ENCODE results near the gene GABRE.
A peak's percentile ranks its signal among the peaks of the same experiment; 100 is the strongest.

The GABRE gene, protein sequence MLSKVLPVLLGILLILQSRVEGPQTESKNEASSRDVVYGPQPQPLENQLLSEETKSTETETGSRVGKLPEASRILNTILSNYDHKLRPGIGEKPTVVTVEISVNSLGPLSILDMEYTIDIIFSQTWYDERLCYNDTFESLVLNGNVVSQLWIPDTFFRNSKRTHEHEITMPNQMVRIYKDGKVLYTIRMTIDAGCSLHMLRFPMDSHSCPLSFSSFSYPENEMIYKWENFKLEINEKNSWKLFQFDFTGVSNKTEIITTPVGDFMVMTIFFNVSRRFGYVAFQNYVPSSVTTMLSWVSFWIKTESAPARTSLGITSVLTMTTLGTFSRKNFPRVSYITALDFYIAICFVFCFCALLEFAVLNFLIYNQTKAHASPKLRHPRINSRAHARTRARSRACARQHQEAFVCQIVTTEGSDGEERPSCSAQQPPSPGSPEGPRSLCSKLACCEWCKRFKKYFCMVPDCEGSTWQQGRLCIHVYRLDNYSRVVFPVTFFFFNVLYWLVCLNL

DNA sequence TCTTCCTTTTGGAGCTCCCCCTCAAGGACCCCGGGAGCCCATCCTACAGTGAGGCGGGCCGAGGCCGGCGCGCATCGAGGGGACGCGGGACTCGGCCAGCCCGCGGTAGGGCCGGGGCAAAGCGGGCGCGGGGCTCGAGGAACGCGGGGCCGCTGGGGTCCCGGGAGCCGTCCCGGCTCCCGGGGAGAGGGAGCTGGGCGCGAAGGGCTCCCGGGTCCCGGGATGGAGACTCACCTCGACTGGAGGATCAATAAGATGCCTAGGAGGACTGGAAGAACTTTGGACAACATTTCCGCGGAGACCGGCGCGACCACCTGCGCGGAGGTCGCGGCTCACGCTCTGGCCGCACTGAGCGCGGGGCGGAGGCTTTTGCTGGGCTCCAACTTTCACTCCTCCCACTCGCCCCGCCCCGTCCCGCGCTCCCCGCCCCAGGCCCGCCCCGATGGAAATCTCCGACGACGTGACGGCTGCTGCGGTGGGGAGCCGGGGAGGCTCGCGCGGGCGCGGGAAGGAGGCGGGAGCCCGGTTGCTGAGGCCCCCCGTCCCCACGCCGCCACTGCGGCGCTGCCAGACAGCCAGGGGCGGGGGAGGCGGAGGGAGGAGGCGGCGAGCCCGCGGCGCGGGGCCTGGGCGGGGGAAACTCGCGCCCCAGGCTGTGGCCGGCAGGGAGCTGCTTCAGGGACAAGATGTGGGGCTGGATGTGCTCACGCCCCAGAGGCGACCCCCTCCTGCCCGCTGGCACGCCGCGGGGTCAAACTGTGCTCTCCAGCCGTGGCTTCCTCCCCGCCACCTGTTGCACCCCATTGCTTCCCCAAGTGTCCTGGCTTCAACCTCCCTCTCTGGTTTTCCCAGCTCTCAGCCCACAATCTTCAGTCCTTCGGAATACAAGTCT is at the start of gene GABRE:
TSS of gene GABRE (minus strand) at position 341 of the 892 bp plus-strand sequence. CDS start at position 290, 51 bp downstream.
- DNase-seq, result peak; percentile 28

DNA sequence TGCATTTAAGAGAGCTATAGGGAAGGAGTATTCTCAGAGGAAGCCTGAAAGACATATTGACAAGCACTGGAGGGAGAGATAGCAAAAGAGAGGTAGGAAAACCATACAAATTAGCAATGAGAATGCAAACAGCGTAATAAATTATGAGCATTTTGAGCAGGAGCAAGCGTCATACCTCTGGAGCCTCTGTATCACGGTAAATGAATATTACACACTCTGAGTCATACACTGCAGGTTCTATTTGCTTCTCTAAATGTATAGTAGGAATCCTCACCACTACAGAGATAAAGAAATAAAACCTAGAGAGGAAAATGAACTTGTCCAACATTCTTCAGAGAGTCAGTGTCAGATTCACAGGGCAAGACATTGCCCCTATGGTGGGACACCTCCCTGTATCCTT is 46.4 kb upstream of the GABRE start:
- no peak for DNase-seq

- no peak for DNase-seq
Measured at GRCh38 chrX:151999813-152000212, 25.3 kb upstream of the GABRE start.

DNA sequence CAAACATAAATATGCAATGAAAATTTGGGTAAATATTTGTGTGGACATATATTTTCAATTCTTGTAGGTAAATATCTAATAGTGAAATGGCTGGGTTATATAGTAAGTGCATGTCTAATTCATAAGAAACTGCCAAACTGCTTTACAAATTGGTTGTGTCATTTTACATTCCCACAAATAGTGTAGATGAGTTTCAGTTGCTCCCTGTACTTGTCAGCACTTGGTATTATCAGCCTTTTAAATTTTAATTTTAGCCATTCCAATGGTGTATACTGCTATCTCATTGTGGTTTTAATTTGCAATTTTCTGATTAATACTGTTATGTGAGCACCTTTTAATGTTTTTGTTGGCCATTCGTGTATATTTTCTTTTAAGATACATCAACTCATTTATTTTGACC is 23.1 kb upstream of the GABRE start:
- no peak for DNase-seq

DNA sequence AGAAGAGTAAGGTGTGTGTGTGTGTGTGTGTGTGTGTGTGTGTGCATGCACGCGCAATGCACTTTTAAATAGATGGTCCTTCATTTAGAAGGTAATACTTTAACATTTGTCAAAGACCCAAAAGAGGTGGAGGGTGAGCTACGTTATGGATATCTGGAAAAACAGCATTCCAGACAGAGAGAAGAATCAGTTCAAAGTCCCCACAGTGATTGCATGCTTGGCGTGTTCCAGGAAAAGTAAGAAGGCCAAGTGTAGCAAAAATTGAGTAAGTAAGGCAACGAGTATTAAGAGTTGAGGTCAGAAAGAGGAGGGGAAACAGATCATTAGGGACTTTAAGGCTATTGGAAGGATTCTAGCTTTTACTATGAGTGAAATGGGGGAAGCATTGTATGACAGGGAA is 21.9 kb upstream of the GABRE start:
- no peak for DNase-seq

- DNase-seq, result no peak
Measured at GRCh38 chrX:151994476-151994875, 20.0 kb upstream of the GABRE start.

DNA sequence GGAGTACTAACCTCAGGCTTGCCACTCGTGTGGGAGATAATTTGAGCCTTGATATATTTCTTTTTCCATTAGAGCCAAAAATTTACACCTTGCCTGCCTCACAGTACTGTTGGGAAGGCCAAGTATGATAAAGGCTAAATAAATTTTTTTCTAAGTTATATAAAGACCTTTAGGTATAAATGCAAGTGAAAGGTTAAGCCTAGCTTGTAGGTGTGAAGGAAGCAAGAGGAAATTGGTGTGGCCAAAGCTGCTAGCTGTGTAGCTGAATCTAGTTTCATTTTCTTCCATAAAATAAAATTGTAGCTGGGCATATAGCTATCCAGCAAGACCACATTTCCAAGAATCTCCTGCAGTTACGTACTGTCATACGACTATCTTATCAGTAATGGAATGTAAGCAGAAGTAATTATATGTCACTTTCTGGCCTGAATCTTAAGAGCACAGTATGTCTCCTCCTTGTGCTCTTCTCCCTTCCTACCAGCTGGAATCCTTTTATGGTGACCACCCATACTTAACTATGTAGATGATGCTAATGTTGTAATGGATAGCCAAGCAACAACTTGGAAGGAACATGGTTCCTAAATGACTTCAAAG is 14.3 kb upstream of the GABRE start:
- DNase-seq, result no peak

DNA sequence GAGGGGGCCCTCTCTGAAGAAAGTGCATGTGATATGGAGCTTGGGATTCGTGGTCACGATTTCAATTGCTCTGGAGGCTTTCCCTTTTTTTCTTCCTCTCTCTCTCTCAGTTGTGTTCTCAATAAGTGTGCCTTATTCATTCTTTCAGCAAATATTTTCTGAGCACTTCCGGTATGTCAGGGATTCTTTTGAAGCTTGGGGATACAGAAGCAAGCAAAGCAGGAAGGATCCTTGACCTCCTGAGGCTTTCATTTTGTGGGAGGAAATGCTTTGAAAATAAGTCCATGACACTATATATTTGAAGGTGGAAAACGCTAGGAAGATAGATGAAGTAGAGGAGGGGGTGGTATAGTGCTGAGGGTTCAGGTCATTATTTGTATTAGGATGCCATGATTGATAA is 12.6 kb upstream of the GABRE start:
- no peak for DNase-seq

DNA sequence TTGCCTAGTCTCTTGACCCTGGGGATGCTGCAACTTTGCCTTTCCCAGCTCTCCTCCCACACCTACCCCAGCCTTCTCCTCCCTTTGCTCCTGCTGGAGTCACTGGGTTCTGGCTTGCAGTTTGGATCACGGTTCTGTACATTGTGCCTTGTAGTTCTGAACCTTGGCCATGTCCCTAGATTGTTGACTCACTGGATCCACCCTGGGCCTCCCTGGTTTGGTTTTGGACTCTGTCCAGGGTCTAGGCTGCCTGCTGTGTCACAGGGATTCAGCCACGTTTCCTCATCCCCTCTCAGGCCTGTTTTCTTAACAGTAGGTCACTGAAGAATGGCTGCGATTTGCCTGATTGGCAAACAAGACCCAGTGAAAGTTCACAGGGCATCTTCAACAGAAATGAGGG is 11.5 kb upstream of the GABRE start:
- DNase-seq, result no peak

GRCh38 chrX:151985531-151985930 is 11.1 kb upstream of the GABRE start:
- no peak for DNase-seq

DNA sequence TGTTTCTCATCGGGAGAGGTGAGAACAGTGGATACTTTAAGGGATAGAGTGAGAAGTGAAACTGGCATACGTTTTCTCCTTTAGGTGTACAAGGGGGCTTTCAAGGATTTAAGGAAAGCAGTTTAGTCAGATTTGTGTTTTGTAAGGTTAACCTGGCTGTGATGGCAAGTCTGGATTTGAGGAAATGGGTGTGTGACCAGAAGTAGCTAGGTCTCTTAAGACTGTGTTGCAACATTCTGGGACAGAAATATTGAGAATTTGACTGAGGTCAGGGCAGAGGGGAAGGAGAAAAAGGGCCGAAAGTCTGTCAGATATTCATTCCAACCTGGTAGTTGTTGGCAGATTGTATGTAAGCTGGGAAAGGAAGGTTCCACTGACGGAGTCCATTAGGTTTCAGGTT is 10.4 kb upstream of the GABRE start:
- DNase-seq, result no peak

DNA sequence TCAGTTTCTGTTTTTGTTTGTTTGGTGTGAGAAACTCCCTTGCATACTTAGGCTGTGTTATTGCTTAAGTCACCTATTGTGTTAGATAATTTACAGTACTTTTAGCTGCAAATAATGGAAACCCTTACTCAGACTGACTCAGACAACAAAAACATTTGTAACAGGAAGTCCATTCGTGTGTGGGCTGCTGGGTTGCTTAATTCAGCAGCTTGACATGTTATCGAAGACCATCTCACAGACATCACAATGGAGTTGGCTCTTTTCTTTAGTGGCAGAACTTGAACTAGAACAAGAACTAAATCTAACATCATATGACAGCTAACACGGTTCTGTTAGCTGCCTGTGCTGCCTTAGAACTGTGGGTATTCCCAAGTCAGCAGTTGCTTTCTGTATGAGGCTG is 9.9 kb upstream of the GABRE start:
- DNase-seq, result no peak

DNA sequence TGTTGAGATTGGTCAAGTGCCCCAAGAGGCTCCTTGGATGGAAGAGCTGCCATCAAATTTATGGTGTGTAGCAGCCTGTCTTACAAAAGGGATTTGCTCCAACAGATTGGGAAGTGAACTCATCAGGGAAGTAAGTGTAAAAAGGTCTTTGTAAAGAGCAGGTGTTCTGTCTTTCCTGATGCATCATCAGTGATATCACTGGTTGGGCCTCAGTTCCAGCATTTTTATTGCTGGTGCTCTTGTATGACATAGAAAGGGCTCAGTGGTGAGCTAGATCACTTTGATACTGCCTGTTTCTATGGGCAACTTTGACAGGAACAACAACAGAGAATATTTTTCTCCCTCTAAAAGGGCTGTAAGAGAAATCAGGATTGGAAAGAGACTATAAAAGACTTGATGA is 8.7 kb upstream of the GABRE start:
- no peak for DNase-seq

- no peak for DNase-seq
Measured at GRCh38 chrX:151982222-151982621, 7.7 kb upstream of the GABRE start.

DNA sequence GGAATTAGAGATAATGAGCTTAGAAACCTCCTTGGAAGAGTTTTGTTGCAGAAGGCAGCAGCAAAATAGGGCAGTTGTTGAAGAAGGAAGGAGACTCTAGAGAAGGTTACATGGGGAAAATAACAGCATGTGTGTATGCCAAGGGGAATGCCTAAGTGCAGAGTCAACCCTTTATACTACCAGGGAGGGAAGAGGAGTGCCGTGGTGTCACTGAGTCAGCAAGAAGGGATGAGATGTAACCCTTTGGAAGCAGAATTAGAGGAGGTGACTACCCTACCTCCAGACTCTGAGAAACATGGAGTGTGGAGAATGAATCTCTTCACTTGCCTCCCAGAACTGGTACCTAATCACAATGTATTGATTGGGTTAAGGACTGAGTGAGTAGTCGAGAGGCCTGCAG is 6.7 kb upstream of the GABRE start:
- no peak for DNase-seq

- DNase-seq, result no peak
Measured at GRCh38 chrX:151977923-151978322, 3.4 kb upstream of the GABRE start.

- DNase-seq, result no peak
Measured at GRCh38 chrX:151977009-151977408, 2.5 kb upstream of the GABRE start.

DNA sequence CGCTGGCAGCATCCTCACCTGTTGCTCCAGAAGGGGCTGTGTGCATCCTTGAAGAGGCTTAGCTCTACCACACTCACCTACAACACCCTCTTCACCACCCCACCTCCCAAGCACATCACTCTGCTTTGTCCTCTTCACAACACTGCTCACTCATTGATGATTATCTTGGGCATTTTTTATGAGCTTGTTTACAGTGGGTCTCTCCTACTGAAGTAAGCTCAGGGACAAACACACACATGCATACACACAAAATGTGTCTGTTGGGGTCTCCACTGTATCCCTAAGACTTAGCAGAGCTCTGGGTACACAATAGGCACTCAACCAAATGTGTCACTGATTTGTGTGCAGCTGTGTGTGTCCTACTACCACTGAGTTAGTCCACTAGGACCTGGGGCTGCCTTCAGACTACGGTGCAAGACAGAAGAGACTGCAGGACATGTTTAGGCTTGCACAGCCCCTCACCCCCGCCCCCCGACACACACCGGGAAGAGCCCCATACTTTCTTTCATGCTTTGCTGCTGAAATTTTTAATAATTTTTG is 1.3 kb upstream of the GABRE start:
- DNase-seq, result no peak

DNA sequence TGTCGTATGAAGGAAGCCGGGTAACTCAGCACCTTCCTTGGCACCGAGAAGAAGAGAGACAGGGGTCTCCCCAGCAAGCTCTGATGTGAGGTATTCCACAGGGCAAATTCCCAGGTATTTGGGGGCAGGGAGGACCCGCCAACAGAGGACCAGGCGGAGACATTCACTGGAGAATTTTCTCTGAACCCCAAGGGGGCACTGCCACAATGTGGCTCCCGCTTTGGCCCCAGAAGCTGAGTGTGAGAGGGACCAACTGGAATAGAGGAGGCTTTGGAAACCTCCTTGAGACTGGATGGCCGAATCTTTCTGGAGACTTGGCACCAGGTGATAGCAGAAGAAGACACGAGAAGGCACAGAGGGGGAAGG is 735 bp upstream of the GABRE start:
- no peak for DNase-seq

GRCh38 chrX:151973851-151974335 is 583 bp downstream of the GABRE start:
- no peak for DNase-seq

- no peak for DNase-seq
Measured at GRCh38 chrX:151973060-151973661, 1.3 kb downstream of the GABRE start.

DNA sequence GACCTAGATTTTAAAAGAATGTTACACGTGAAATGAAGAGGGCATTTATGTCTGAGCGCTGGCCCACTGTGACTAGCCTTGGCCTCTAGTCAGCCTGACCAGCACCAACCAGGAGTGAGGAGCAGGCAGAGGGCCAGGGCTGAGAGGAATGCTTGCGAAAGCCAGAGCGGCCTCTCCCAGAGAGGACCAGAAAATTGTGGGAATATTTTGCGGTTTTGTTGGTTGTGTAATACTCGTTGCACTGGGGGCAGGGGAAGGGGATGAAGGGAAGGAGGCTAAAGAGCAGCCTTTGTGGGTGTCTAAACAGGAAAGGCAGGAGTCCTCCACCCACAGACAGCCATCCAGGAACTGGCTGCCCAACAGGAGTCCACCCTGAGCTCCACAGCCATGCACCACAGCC is 3.8 kb downstream of the GABRE start:
- DNase-seq, result no peak

DNA sequence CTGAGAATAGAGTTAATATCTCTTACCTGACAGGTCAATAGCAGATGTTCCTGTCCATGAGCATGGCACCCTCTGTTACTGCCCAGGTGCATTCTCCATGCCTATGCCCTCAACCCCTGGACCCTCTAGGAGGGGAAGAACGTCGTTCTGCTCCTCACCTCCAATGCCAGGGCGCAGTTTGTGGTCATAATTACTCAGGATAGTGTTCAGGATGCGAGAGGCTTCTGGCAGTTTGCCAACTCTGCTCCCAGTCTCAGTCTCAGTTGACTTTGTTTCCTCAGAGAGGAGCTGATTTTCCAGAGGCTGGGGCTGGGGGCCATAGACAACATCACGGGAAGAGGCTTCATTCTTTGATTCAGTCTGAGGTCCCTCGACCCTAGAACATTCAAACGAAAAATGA is 4.4 kb downstream of the GABRE start:
- DNase-seq, result no peak
